GM12875 (cell line): ENCODE data around the gene PRRG2.

Source experiments
- H3K4me3 ChIP-seq: one replicate; pipeline ENCODE4 v1.5.1; 2011; ENCODE audit warnings: low read depth, low read length, control low read depth
- TF ChIP-seq, protein P1 (sequence below): IDR thresholded peaks from 2 replicates; pipeline ENCODE4 v1.5.1; 2011; ENCODE audit warnings: low read depth, mild to moderate bottlenecking, control low read depth, inconsistent platforms, low read length, moderate library complexity, borderline replicate concordance; ENCODE audit not compliant: insufficient read depth

Gene PRRG2

DNA sequence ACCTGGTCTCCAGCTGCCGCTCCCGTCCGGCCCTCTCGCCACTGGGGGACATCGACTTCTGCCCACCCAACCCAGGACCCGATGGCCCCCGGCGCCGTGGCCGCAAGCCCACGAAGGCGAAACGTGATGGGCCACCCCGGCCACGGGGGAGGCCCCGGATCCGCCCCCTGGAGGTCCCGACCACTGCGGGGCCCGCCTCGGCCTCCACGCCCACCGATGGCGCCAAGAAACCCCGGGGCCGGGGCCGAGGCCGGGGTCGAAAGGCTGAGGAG is 16.5 kb downstream of the PRRG2 start:
- TF ChIP-seq, protein P1, sequence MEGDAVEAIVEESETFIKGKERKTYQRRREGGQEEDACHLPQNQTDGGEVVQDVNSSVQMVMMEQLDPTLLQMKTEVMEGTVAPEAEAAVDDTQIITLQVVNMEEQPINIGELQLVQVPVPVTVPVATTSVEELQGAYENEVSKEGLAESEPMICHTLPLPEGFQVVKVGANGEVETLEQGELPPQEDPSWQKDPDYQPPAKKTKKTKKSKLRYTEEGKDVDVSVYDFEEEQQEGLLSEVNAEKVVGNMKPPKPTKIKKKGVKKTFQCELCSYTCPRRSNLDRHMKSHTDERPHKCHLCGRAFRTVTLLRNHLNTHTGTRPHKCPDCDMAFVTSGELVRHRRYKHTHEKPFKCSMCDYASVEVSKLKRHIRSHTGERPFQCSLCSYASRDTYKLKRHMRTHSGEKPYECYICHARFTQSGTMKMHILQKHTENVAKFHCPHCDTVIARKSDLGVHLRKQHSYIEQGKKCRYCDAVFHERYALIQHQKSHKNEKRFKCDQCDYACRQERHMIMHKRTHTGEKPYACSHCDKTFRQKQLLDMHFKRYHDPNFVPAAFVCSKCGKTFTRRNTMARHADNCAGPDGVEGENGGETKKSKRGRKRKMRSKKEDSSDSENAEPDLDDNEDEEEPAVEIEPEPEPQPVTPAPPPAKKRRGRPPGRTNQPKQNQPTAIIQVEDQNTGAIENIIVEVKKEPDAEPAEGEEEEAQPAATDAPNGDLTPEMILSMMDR, result no peak
- H3K4me3 ChIP-seq, result no peak overlapping the region

DNA sequence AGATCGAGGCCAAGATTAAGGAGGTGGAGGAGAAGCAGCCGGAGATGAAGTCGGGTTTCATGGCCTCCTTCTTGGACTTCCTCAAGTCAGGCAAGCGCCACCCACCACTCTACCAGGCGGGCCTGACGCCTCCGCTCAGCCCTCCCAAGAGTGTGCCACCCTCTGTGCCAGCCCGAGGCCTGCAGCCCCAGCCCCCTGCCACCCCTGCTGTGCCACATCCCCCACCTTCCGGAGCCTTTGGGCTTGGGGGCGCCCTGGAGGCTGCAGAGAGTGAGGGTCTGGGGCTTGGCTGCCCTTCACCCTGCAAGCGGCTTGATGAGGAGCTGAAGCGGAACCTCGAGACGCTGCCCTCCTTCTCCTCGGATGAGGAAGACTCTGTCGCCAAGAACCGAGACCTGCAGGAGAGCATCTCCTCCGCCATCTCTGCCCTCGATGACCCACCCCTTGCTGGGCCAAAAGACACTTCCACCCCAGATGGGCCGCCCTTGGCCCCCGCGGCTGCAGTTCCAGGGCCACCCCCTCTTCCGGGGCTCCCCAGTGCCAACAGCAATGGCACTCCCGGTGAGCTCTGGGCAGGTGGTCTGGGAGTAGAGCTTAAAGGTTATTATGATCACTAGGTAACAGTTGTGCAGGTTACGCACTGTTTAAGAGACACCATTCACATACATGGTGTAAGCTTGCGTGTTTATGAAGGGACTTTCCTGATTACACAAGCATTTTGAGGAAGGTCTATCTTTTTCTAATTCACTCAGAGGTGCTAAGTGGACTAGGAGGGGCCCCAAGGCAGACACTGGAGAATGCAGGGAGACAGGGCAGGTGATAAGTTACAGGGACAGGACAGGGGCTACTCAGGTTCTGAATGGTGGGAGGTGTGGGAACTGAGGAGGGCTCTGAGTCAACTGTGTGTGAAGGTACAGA is 18.5 kb downstream of the PRRG2 start:
- TF ChIP-seq, protein P1, result no peak
- H3K4me3 ChIP-seq, result no peak overlapping the region

DNA sequence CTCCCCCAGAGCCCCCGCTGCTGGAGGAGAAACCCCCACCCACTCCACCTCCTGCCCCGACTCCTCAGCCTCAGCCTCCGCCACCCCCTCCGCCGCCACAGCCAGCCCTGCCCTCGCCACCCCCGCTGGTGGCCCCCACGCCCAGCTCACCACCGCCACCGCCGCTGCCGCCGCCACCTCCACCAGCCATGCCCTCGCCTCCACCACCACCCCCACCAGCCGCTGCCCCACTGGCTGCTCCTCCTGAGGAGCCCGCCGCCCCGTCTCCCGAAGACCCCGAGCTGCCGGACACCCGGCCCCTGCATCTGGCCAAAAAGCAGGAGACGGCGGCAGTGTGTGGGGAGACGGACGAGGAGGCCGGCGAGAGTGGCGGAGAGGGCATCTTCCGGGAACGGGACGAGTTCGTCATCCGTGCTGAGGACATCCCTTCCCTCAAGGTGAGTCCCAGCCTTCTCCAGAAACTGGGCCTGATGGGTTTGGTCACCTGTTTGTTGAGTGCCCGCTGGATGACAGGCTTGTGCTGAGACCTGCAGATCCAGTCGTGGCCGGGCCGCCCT is 20.4 kb downstream of the PRRG2 start:
- H3K4me3 ChIP-seq, result no peak overlapping the region
- TF ChIP-seq, protein P1, result no peak

DNA sequence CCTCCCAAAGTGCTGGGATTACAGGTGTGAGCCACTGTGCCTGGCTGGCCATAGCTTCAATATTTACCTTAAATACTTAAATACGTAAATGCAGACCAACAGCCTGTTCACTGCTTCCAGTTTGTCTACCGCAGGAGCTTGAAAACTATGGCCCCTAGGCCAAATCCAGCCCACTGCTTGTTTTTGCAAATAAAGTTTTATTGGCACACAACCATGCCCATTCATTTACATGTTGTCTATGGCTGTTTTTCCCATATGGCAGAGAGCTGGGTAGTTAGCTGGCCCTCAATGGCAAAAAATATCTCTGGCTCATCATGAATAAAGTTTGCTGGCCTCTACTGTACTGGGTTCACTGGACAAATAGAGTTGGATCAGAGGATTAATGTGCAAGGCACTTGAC is 21.7 kb downstream of the PRRG2 start:
- TF ChIP-seq, protein P1, result no peak
- no peak overlapping the region for H3K4me3 ChIP-seq

DNA sequence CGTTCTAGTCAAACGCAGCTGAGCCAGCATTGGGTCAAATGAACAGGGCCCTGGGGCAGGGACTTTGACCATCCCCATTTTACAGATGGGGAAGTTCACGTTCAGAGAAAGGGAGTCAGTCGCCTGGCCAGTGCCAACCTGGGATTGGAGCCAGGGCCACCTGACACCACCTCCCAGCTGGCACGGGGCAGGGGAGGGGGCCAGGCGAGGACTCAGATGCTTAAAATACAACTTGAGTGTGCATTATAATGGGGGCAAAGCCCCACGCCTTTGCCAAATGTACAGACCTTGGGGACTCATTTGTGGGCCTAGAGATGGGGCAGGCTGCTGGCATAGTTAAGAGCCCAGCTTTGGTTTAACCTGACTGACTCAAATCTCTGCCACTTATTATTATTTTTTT is 24.5 kb downstream of the PRRG2 start:
- no peak overlapping the region for H3K4me3 ChIP-seq
- TF ChIP-seq, protein P1, result no peak

DNA sequence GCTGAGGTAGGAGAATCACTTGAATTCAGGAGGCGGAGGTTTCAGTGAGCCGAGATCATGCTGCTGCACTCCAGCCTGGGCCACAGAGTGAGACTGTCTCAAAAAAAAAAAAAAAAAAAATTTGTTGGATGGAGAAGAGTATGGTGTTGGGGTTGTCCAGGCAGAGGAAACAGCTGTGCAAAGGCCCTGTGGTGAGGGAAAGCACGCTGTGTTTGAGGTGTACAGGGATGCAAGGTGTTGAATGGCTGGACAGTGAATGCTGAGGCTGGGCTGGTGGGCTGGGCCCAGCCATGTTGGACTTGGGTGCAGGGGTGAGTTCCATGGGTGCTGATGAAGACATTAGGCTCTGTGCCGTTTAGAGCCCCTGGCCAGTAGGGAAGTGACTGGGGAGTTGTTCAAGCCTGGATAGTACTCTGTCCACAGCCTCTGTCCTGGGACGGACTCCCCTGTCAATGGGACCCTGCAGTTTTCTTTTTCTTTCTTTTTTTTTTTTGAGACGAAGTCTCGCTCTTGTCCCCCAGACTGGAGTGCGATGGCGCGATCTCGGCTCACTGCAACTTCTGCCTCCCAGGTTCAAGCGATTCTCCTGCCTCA is 28.5 kb downstream of the PRRG2 start:
- TF ChIP-seq, protein P1, result no peak
- no peak overlapping the region for H3K4me3 ChIP-seq

DNA sequence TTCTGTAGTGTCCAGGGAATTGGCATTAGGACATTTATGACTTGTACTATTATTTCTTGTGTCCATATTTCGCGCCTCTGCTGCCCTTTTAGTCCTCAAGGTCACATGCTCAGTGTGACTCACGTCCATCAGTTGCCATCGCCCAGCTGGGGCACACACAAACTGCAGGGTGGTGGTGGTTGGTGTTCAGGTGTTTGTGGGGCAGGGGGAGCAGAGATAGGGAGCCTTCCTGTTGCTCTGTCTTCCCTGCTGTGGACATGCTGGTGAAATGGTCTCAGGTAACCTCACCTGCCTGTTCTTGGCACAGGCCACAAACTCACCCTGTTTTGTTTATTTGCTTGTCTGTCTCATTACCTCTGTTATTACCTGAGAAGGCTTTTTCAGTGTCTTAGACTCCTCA is 32.3 kb downstream of the PRRG2 start:
- no peak overlapping the region for H3K4me3 ChIP-seq
- TF ChIP-seq, protein P1, result no peak
